Thyroid gland (tissue), 4 donors: ENCODE results near the gene ADNP.

ENCODE experiments used
- POLR2A ChIP-seq, 2 donors: fragments of 450-650 bp; IDR thresholded peaks; one replicate each; pipeline ENCODE4 v1.6.1; 2017; ENCODE audit warnings: antibody characterized with exemption in 2 of 2, mild to moderate bottlenecking in 2 of 2, moderate library complexity in 1 of 2
- TF ChIP-seq, protein P1 (sequence below), 6 experiments: fragments of 200-600 bp in 3 of 6; fragments of 450-650 bp in 3 of 6; sonication (generic) in 3 of 6; IDR thresholded peaks; one replicate each; pipeline ENCODE4 v1.5.1; 2016 to 2019; ENCODE audit warnings: antibody characterized with exemption in 6 of 6, mild to moderate bottlenecking in 2 of 6, inconsistent platforms in 1 of 6, moderate library complexity in 1 of 6

DNA sequence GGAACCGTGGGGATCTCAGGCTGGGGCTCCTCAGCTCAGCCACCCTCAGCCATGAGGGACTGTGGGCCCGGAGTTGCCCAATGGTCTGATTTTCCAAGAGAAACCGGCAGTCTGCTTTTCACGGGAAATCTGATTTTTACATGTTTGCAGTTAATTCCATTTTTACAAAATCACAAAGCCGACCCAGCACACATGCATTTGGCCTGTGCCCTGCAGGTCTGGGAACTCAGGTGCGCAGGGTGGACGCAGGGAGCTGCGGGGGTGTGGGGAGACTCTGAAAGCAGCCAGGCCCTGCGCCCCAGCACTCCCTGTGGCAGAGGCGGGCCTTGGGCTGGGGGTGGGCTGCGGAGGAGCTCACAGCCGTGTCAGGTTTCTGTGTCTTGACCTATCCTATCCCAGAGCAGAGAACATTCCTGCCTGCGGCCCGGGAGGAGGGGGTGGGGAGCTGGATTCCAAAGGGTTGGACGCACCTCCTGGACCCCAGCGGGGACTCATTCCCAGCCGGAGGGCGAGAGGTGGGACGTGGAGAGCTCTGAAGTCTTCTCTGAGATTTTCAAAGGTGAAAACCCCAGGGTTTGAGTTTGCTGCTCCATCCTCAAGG lies 60.6 kb downstream of the ADNP start:
- no peak for TF ChIP-seq POLR2A (IDR thresholded peaks at IDR 0.05)
- TF ChIP-seq, protein P1, sequence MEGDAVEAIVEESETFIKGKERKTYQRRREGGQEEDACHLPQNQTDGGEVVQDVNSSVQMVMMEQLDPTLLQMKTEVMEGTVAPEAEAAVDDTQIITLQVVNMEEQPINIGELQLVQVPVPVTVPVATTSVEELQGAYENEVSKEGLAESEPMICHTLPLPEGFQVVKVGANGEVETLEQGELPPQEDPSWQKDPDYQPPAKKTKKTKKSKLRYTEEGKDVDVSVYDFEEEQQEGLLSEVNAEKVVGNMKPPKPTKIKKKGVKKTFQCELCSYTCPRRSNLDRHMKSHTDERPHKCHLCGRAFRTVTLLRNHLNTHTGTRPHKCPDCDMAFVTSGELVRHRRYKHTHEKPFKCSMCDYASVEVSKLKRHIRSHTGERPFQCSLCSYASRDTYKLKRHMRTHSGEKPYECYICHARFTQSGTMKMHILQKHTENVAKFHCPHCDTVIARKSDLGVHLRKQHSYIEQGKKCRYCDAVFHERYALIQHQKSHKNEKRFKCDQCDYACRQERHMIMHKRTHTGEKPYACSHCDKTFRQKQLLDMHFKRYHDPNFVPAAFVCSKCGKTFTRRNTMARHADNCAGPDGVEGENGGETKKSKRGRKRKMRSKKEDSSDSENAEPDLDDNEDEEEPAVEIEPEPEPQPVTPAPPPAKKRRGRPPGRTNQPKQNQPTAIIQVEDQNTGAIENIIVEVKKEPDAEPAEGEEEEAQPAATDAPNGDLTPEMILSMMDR (IDR thresholded peaks at IDR 0.05): no peak
